Osteoblast (primary cell): Measurements from ENCODE around the gene SLC7A6. TPM values are rescaled to one million over a fixed set of nuclear protein-coding genes. Genes with fewer than 3 reads are reported as not detected.

Experiments used
- DNase-seq: peaks from one replicate; pipeline ENCODE4 v3.0.0; 2011; ENCODE audit warnings: low spot score, mixed read lengths; ENCODE audit not compliant: insufficient read length; ENCODE audit errors: missing footprints
- H2AFZ ChIP-seq: 2 replicates; pipeline ENCODE4 v1.6.0; 2011; ENCODE audit warnings: mild to moderate bottlenecking, low read length
- H3K27ac ChIP-seq: 2 replicates; pipeline ENCODE4 v1.5.1; 2011; ENCODE audit warnings: mild to moderate bottlenecking, low read depth, low read length, moderate library complexity
- H3K27me3 ChIP-seq: 2 replicates; pipeline ENCODE4 v1.6.0; 2012; ENCODE audit warnings: mild to moderate bottlenecking, control low read depth, inconsistent platforms, low read length, moderate library complexity; ENCODE audit not compliant: insufficient read depth
- H3K36me3 ChIP-seq: 2 replicates; pipeline ENCODE4 v1.5.1; 2011; ENCODE audit warnings: mild to moderate bottlenecking, low read length, control low read depth, moderate library complexity; ENCODE audit not compliant: insufficient read depth
- H3K4me1 ChIP-seq: 2 replicates; pipeline ENCODE4 v1.5.1; 2011; ENCODE audit warnings: mild to moderate bottlenecking, low read length, control low read depth, moderate library complexity; ENCODE audit not compliant: insufficient read depth
- H3K4me2 ChIP-seq: 2 replicates; pipeline ENCODE4 v1.6.0; 2011; ENCODE audit warnings: mild to moderate bottlenecking, low read length; ENCODE audit not compliant: insufficient read depth
- H3K4me3 ChIP-seq: fragments of 200-600 bp; sonication (generic); 3 replicates; pipeline ENCODE4 v1.5.1; 2012; ENCODE audit warnings: mild to moderate bottlenecking, low read length, inconsistent platforms; ENCODE audit not compliant: insufficient read depth
- H3K79me2 ChIP-seq: 2 replicates; pipeline ENCODE4 v1.6.0; 2012; ENCODE audit warnings: mild to moderate bottlenecking, low read length, control low read depth, inconsistent platforms; ENCODE audit not compliant: insufficient read depth
- H3K9me3 ChIP-seq: 2 replicates; pipeline ENCODE4 v1.5.1; 2011; ENCODE audit warnings: low read depth, low read length, control low read depth
- H4K20me1 ChIP-seq: 2 replicates; pipeline ENCODE4 v1.6.0; 2012; ENCODE audit warnings: mild to moderate bottlenecking, low read length, control low read depth; ENCODE audit not compliant: insufficient read depth
- total RNA-seq: library from RNA; depleted of rRNA; stranded (reverse); fragments of >200 nt; gene quantifications from 2 replicates; pipeline ENCODE4 v1.2.3, GENCODE V29; 2012
- TF ChIP-seq, protein P1 (sequence below): IDR thresholded peaks from 2 replicates; pipeline ENCODE4 v1.5.1; 2011; ENCODE audit warnings: mild to moderate bottlenecking, low read depth, low read length, moderate library complexity; ENCODE audit errors: extremely low read depth

The SLC7A6 gene
- total RNA-seq, 1 donor, result 36.9 TPM

DNA sequence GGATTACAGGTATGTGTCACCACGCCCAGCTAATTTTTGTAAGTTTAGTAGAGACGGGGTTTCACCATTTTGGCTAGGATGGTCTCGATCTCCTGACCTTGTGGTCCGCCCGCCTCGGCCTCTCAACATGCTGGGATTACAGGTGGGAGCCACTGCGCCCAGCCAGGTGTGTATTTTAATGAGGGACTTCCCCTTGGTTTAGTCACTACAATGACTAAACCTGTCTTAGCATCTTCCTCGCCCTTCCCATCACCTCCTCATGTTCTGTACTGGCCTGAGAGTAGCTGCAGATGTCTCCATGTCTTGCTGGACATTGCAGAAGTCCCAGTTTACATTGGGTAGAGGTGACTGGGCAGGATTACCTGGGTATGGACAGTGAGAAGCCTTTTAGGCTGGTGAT lies 9.6 kb downstream of the SLC7A6 start:
- Histone ChIP-seq H4K20me1 (peaks cover 63% of the 10 kb centered on the region), H3K4me3 (no peak overlapping the region), H3K4me2 (no peak overlapping the region), H2AFZ (no peak overlapping the region), H3K36me3 (peaks cover 55% of the 10 kb centered on the region), H3K4me1 (peaks cover 4% of the 10 kb centered on the region), H3K27me3 (no peaks in the 10 kb centered on the region), H3K79me2 (peaks cover 76% of the 10 kb centered on the region), H3K27ac (no peak overlapping the region), H3K9me3 (no peaks in the 10 kb centered on the region)
- TF ChIP-seq, protein P1, sequence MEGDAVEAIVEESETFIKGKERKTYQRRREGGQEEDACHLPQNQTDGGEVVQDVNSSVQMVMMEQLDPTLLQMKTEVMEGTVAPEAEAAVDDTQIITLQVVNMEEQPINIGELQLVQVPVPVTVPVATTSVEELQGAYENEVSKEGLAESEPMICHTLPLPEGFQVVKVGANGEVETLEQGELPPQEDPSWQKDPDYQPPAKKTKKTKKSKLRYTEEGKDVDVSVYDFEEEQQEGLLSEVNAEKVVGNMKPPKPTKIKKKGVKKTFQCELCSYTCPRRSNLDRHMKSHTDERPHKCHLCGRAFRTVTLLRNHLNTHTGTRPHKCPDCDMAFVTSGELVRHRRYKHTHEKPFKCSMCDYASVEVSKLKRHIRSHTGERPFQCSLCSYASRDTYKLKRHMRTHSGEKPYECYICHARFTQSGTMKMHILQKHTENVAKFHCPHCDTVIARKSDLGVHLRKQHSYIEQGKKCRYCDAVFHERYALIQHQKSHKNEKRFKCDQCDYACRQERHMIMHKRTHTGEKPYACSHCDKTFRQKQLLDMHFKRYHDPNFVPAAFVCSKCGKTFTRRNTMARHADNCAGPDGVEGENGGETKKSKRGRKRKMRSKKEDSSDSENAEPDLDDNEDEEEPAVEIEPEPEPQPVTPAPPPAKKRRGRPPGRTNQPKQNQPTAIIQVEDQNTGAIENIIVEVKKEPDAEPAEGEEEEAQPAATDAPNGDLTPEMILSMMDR, result no peak
- DNase-seq, result no peak

DNA sequence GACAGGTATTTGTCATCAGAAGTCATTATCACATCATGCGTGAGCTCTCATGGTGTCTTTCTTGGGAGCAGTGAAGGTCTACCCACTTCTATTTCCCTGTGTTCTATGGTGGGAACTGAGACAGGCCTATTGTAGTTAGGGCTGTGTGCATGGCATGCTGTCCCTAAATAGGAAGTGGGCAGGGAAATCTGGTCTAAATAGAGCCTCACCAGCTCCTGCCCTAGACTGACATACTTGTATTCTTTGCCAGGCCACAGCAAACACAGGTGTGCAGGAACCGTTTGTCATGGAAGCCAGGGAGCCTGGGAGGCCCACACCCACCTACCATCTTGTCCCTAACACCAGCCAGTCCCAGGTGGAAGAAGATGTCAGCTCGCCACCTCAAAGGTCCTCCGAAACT lies 10.1 kb downstream of the SLC7A6 start:
- H2AFZ ChIP-seq, result no peak overlapping the region
- peaks cover 55% of the 10 kb centered on the region for H3K36me3 ChIP-seq
- H4K20me1 ChIP-seq, result peaks cover 58% of the 10 kb centered on the region
- DNase-seq, result no peak
- H3K4me3 ChIP-seq, result no peak overlapping the region
- TF ChIP-seq, protein P1, result no peak
- no peaks in the 10 kb centered on the region for H3K9me3 ChIP-seq
- H3K27me3 ChIP-seq, result no peaks in the 10 kb centered on the region
- no peak overlapping the region for H3K27ac ChIP-seq
- peaks cover 4% of the 10 kb centered on the region for H3K4me1 ChIP-seq
- peaks cover 73% of the 10 kb centered on the region for H3K79me2 ChIP-seq
- no peak overlapping the region for H3K4me2 ChIP-seq

DNA sequence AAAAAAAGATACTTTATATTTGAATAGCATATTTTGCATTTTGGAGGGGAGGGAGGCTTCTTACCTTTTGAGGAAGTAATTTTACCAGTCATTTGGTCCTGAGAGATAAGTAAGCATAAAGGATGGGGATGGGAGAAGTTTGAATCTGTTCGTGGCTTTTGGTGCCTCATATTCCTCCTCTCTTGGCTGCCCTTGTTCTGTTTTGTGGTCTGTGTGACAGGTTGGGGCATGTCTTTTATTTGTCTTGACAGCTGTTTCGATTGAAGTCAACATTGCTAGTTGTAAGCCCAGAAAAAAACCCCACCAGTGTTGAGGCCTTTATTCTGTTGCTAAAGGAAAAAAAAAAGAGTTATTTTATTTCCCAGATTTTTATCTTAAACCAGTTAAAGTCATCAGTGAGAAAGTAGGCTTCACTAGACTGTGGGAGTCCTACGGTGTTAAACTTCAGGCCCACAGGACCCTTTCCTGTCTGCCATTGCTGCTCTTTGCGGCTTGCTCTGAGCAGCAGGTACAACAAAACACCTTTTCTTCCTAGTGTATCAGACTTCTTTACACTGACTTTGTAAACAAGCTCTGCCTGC lies 11.4 kb downstream of the SLC7A6 start:
- H3K4me1 ChIP-seq, result peaks cover 4% of the 10 kb centered on the region
- H3K4me3 ChIP-seq, result no peak overlapping the region
- peaks cover 68% of the 10 kb centered on the region for H3K79me2 ChIP-seq
- peaks cover 55% of the 10 kb centered on the region for H3K36me3 ChIP-seq
- H3K9me3 ChIP-seq, result no peaks in the 10 kb centered on the region
- no peaks in the 10 kb centered on the region for H3K27me3 ChIP-seq
- no peak overlapping the region for H3K4me2 ChIP-seq
- no peak overlapping the region for H3K27ac ChIP-seq
- peaks cover 51% of the 10 kb centered on the region for H4K20me1 ChIP-seq
- TF ChIP-seq, protein P1, result no peak
- DNase-seq, result no peak
- no peak overlapping the region for H2AFZ ChIP-seq

DNA sequence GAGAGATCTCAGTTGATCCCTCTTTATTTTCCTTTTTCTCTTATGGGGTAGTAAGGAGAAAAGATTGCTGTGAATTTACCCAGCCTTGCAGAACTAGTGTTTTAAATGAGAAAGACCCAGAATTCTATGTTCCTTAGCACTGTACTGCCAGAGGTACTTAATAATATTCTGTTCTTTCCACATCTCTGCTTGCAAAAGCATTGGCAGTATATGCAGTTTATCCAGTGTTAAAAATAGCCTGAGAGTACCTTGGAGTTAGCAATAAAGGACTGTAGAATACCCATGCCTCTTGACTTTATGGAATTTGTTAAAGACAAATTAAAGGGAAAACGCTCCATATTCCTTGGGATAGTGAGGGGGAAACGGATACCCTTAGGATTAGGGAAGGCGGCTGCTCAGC lies 11.9 kb downstream of the SLC7A6 start:
- H3K4me3 ChIP-seq, result no peak overlapping the region
- DNase-seq, result no peak
- no peak overlapping the region for H2AFZ ChIP-seq
- H3K79me2 ChIP-seq, result peaks cover 68% of the 10 kb centered on the region
- peaks cover 4% of the 10 kb centered on the region for H3K4me1 ChIP-seq
- TF ChIP-seq, protein P1, result no peak
- peaks cover 55% of the 10 kb centered on the region for H3K36me3 ChIP-seq
- no peaks in the 10 kb centered on the region for H3K9me3 ChIP-seq
- no peaks in the 10 kb centered on the region for H3K27me3 ChIP-seq
- peaks cover 50% of the 10 kb centered on the region for H4K20me1 ChIP-seq
- no peak overlapping the region for H3K4me2 ChIP-seq
- no peak overlapping the region for H3K27ac ChIP-seq
